Uterus (tissue), 4 donors: ENCODE data around the gene TGIF1. TPM values are rescaled to one million over a fixed set of nuclear protein-coding genes. Genes with fewer than 3 reads are reported as not detected.
A peak's percentile ranks its signal among the peaks of the same experiment; 100 is the strongest.

Experiments used
- DNase-seq, 2 donors: peaks; one replicate each; pipeline ENCODE4 v3.0.0-alpha.2; 2019 to 2020
- H3K27ac ChIP-seq, 2 donors: fragments of 200-600 bp; sonication (generic); 1 replicate in 1 of 2; 2 replicates in 1 of 2; pipeline ENCODE4 v1.5.1; 2016 to 2018
- H3K27me3 ChIP-seq, 2 donors: fragments of 200-600 bp; sonication (generic); one replicate each; pipeline ENCODE4 v1.5.1; 2018 to 2019; ENCODE audit warnings: control low read depth in 1 of 2
- H3K36me3 ChIP-seq, 2 donors: fragments of 200-600 bp; sonication (generic); one replicate each; pipeline ENCODE4 v1.5.1; 2019; ENCODE audit warnings: control low read depth in 1 of 2
- H3K4me1 ChIP-seq, 2 donors: fragments of 200-600 bp; sonication (generic); one replicate each; pipeline ENCODE4 v1.5.1; 2018 to 2019; ENCODE audit warnings: control low read depth in 1 of 2
- H3K4me3 ChIP-seq, 2 donors: fragments of 200-600 bp; sonication (generic); 1 replicate in 1 of 2; 2 replicates in 1 of 2; pipeline ENCODE4 v1.5.1; 2018 to 2019; ENCODE audit warnings: mild to moderate bottlenecking in 1 of 2
- H3K9me3 ChIP-seq, 2 donors: fragments of 200-600 bp; sonication (generic); one replicate each; pipeline ENCODE4 v1.5.1; 2019; ENCODE audit warnings: control low read depth in 1 of 2
- CTCF ChIP-seq, 4 experiments: fragments of 200-600 bp in 2 of 4; fragments of 450-650 bp in 2 of 4; sonication (generic) in 2 of 4; IDR thresholded peaks; one replicate each; pipeline ENCODE4 v1.5.1; 2016 to 2019; ENCODE audit warnings: antibody characterized with exemption in 4 of 4, mild to moderate bottlenecking in 2 of 4, moderate library complexity in 1 of 4
- POLR2A ChIP-seq, 2 donors: fragments of 450-650 bp; IDR thresholded peaks; one replicate each; pipeline ENCODE4 v1.6.1; 2016; ENCODE audit warnings: antibody characterized with exemption in 2 of 2, mild to moderate bottlenecking in 1 of 2, moderate library complexity in 1 of 2
- intact Hi-C: fragments of 100-400 bp; cut with DNase I; formaldehyde crosslinking; loops from one replicate; pipeline ENCODE4 v1.15.1; 2023; ENCODE audit warnings: low total_unique reads
- total RNA-seq, 4 donors: library from RNA; depleted of rRNA in 3 of 4; stranded (reverse); fragments of >200 nt in 3 of 4; gene quantifications; one replicate each; pipeline versions ENCODE4 v1.1.0 to v1.2.4, GENCODE V29; 2014 to 2023
- donor health status: DM: yes; HTN: yes; CAD: no.

TGIF1 gene
- total RNA-seq, 4 donors from 2014 or later, result 34.1 to 161 (median 87.0) TPM

- Histone ChIP-seq H3K9me3 (no peaks in the 10 kb centered on the region), H3K4me3 (no peak overlapping the region), H3K36me3 (no peaks in the 10 kb centered on the region), H3K27ac (no peak overlapping the region), H3K27me3 (no peaks in the 10 kb centered on the region), H3K4me1 (no peaks in the 10 kb centered on the region)
- intact Hi-C loops, result no loop called here
- no peak for DNase-seq
- no peak for TF ChIP-seq CTCF (IDR thresholded peaks at IDR 0.05)
- no peak for TF ChIP-seq POLR2A (IDR thresholded peaks at IDR 0.05)
Measured at GRCh38 chr18:3434685-3435084, 15.3 kb upstream of the TGIF1 start.

GRCh38 chr18:3440341-3440740 lies 9.6 kb upstream of the TGIF1 start:
- H3K4me3 ChIP-seq, result no peak overlapping the region
- H3K36me3 ChIP-seq, result no peaks in the 10 kb centered on the region
- no peaks in the 10 kb centered on the region for H3K9me3 ChIP-seq
- TF ChIP-seq POLR2A (IDR thresholded peaks at IDR 0.05), result no peak
- no peak for TF ChIP-seq CTCF (IDR thresholded peaks at IDR 0.05)
- no peak overlapping the region for H3K27ac ChIP-seq
- no peak for DNase-seq
- no peaks in the 10 kb centered on the region for H3K4me1 ChIP-seq
- intact Hi-C loops, result no loop called here
- no peaks in the 10 kb centered on the region for H3K27me3 ChIP-seq

- TF ChIP-seq POLR2A (IDR thresholded peaks at IDR 0.05) (no peak), CTCF (IDR thresholded peaks at IDR 0.05) (peak in 3 of 4 experiments; percentile 16 to 33 (median 29))
- Histone ChIP-seq H3K9me3 (no peaks in the 10 kb centered on the region), H3K27me3 (no peaks in the 10 kb centered on the region), H3K4me3 (no peak overlapping the region), H3K4me1 (peaks cover 0 to 2% of the 10 kb centered on the region in 2 donors), H3K36me3 (no peaks in the 10 kb centered on the region), H3K27ac (no peak overlapping the region)
- intact Hi-C loops, result no loop called here
- no peak for DNase-seq
Measured at GRCh38 chr18:3441290-3441689, 8.7 kb upstream of the TGIF1 start.

- Histone ChIP-seq H3K4me3 (no peak overlapping the region), H3K27ac (no peak overlapping the region), H3K36me3 (no peaks in the 10 kb centered on the region), H3K4me1 (peaks cover 5 to 8% of the 10 kb centered on the region in 2 donors), H3K27me3 (no peaks in the 10 kb centered on the region), H3K9me3 (no peaks in the 10 kb centered on the region)
- intact Hi-C loops, result no loop called here
- no peak for DNase-seq
- TF ChIP-seq POLR2A (IDR thresholded peaks at IDR 0.05) (no peak), CTCF (IDR thresholded peaks at IDR 0.05) (no peak)
Measured at GRCh38 chr18:3442919-3443318, 7.1 kb upstream of the TGIF1 start.

- Histone ChIP-seq H3K27me3 (no peaks in the 10 kb centered on the region), H3K9me3 (no peaks in the 10 kb centered on the region)
- intact Hi-C loops, result no loop called here
Measured at GRCh38 chr18:3444296-3444695, 5.7 kb upstream of the TGIF1 start.

More at GRCh38 chr18:3444296-3444695, 5.7 kb upstream of the TGIF1 start:
- DNase-seq, result no peak
- Histone ChIP-seq H3K27ac (no peak overlapping the region), H3K36me3 (no peaks in the 10 kb centered on the region), H3K4me1 (peaks cover 5 to 8% of the 10 kb centered on the region in 2 donors), H3K4me3 (no peak overlapping the region)
- TF ChIP-seq POLR2A (IDR thresholded peaks at IDR 0.05), result no peak
- no peak for TF ChIP-seq CTCF (IDR thresholded peaks at IDR 0.05)
